ENCODE data around the gene TBC1D3B.

The TBC1D3B gene

DNA sequence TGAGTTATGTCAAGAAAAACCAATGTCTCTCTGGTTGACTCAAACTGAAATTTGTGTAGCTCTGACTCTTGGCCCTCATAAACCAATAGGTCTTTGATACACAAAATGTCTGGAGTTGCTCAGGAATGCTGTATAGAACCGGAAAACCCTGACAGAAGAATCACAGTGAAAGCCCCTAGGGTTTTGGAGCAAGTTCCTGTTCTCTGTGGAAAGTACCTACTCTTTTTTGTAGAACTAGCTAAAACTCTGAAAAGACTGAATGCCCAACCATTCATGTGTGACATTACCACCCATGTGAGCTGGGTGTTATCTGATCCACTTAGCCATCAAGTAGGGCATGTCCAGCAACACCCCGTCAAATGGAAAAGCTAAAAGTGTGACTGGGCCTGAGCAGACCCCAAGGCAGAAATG is 44.0 kb downstream of the TBC1D3B start:
- Histone ChIP-seq H3K4me1 (ENCODE audit: insufficient read depth, low read length, severe bottlenecking) (peaks cover 2% of the 10 kb centered on the region), H3K79me2 (ENCODE audit: insufficient read depth, low read length) (no peaks in the 10 kb centered on the region), H3F3A (ENCODE audit: insufficient read depth, low read length) (no peaks in the 10 kb centered on the region), H3K4me2 (ENCODE audit: low read length) (no peak overlapping the region), H3K27ac (ENCODE audit: low read depth, low read length, poor library complexity, severe bottlenecking) (no peak overlapping the region), H3K27me3 (ENCODE audit: insufficient read depth, low read length) (no peaks in the 10 kb centered on the region), H3K9me2 (ENCODE audit: low read depth, low read length) (no peaks in the 10 kb centered on the region), H3K9ac (ENCODE audit: low read length) (no peak overlapping the region), H2AFZ (ENCODE audit: low read length) (no peak overlapping the region), H3K36me3 (ENCODE audit: insufficient read depth, low read length) (no peaks in the 10 kb centered on the region), H4K20me1 (ENCODE audit: insufficient read depth, low read length) (no peaks in the 10 kb centered on the region), H3K9me3 (ENCODE audit: low read length) (no peaks in the 10 kb centered on the region), H3K4me3 (ENCODE audit: low read depth, low read length, poor library complexity, severe bottlenecking) (no peak overlapping the region)
- TF ChIP-seq EZH2 (IDR thresholded peaks at IDR 0.05; ENCODE audit: borderline replicate concordance, low read length) = no peak
- TF ChIP-seq, protein P1, sequence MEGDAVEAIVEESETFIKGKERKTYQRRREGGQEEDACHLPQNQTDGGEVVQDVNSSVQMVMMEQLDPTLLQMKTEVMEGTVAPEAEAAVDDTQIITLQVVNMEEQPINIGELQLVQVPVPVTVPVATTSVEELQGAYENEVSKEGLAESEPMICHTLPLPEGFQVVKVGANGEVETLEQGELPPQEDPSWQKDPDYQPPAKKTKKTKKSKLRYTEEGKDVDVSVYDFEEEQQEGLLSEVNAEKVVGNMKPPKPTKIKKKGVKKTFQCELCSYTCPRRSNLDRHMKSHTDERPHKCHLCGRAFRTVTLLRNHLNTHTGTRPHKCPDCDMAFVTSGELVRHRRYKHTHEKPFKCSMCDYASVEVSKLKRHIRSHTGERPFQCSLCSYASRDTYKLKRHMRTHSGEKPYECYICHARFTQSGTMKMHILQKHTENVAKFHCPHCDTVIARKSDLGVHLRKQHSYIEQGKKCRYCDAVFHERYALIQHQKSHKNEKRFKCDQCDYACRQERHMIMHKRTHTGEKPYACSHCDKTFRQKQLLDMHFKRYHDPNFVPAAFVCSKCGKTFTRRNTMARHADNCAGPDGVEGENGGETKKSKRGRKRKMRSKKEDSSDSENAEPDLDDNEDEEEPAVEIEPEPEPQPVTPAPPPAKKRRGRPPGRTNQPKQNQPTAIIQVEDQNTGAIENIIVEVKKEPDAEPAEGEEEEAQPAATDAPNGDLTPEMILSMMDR (IDR thresholded peaks at IDR 0.05; ENCODE audit: low read length) = no peak

- Histone ChIP-seq H3K27ac (ENCODE audit: low read depth, low read length, poor library complexity, severe bottlenecking) (no peak overlapping the region), H2AFZ (ENCODE audit: low read length) (no peak overlapping the region), H3K4me3 (ENCODE audit: low read depth, low read length, poor library complexity, severe bottlenecking) (no peak overlapping the region), H3K9me3 (ENCODE audit: low read length) (0 out of 2 replicates have a peak, but pooled peaks cover 1% of the 10 kb centered on the region), H3K9me2 (ENCODE audit: low read depth, low read length) (no peaks in the 10 kb centered on the region), H3F3A (ENCODE audit: insufficient read depth, low read length) (no peaks in the 10 kb centered on the region), H4K20me1 (ENCODE audit: insufficient read depth, low read length) (no peaks in the 10 kb centered on the region), H3K4me2 (ENCODE audit: low read length) (no peak overlapping the region), H3K4me1 (ENCODE audit: insufficient read depth, low read length, severe bottlenecking) (peaks cover 4% of the 10 kb centered on the region), H3K27me3 (ENCODE audit: insufficient read depth, low read length) (no peaks in the 10 kb centered on the region), H3K36me3 (ENCODE audit: insufficient read depth, low read length) (no peaks in the 10 kb centered on the region), H3K9ac (ENCODE audit: low read length) (no peak overlapping the region), H3K79me2 (ENCODE audit: insufficient read depth, low read length) (no peaks in the 10 kb centered on the region)
- no peak for TF ChIP-seq EZH2 (IDR thresholded peaks at IDR 0.05; ENCODE audit: borderline replicate concordance, low read length)
- TF ChIP-seq, protein P1 (IDR thresholded peaks at IDR 0.05; ENCODE audit: low read length) = no peak
Measured at GRCh38 chr17:36131931-36132330, 44.5 kb downstream of the TBC1D3B start.

DNA sequence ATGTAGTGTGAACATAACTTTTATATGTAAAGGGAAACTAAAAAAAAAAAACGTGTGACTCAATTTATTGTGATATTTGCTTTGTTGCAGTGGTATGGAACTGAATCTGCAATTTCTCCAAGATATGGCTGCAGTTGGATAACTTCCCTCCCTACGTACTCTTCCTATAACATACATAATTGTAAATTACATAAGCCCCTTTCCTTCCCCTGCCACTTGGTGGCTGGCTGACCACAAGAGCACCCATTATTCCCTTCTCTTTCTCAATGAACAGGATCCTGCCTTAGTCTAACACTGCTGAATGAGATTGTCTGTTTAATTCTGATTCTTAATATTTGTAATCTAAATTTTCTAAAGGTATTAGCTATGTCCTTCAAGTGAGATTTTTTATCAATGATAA is 45.0 kb downstream of the TBC1D3B start:
- TF ChIP-seq EZH2 (IDR thresholded peaks at IDR 0.05; ENCODE audit: borderline replicate concordance, low read length) = no peak
- TF ChIP-seq, protein P1 (IDR thresholded peaks at IDR 0.05; ENCODE audit: low read length) = no peak
- H3K4me1 ChIP-seq (ENCODE audit: insufficient read depth, low read length, severe bottlenecking) = peaks cover 4% of the 10 kb centered on the region
- H3K4me3 ChIP-seq (ENCODE audit: low read depth, low read length, poor library complexity, severe bottlenecking) = no peak overlapping the region
- no peaks in the 10 kb centered on the region for H3K9me2 ChIP-seq (ENCODE audit: low read depth, low read length)
- no peaks in the 10 kb centered on the region for H3F3A ChIP-seq (ENCODE audit: insufficient read depth, low read length)
- H4K20me1 ChIP-seq (ENCODE audit: insufficient read depth, low read length) = no peaks in the 10 kb centered on the region
- H3K9ac ChIP-seq (ENCODE audit: low read length) = no peak overlapping the region
- H2AFZ ChIP-seq (ENCODE audit: low read length) = no peak overlapping the region
- H3K4me2 ChIP-seq (ENCODE audit: low read length) = no peak overlapping the region
- H3K79me2 ChIP-seq (ENCODE audit: insufficient read depth, low read length) = no peaks in the 10 kb centered on the region
- no peaks in the 10 kb centered on the region for H3K27me3 ChIP-seq (ENCODE audit: insufficient read depth, low read length)
- H3K27ac ChIP-seq (ENCODE audit: low read depth, low read length, poor library complexity, severe bottlenecking) = no peak overlapping the region
- H3K36me3 ChIP-seq (ENCODE audit: insufficient read depth, low read length) = no peaks in the 10 kb centered on the region
- H3K9me3 ChIP-seq (ENCODE audit: low read length) = 0 out of 2 replicates have a peak, but pooled peaks cover 4% of the 10 kb centered on the region

All from OCI-LY1 (cell line).